OCI-LY3 (cell line): ENCODE data around the gene LPP.

Experiments used
- H2AFZ ChIP-seq: fragments of 200-600, 300-600 bp; shearing (Covaris generic); 2 replicates; pipeline ENCODE4 v1.6.0; 2014; ENCODE audit warnings: antibody characterized with exemption, low read depth, low read length
- H3K27ac ChIP-seq: fragments of 200-600, 300-600 bp; sonication (generic); 2 replicates; pipeline ENCODE4 v1.5.1; 2014; ENCODE audit warnings: mild to moderate bottlenecking, low read length, moderate library complexity, mixed read lengths
- H3K27me3 ChIP-seq: fragments of 200-600, 300-600 bp; sonication (generic); 2 replicates; pipeline ENCODE4 v1.6.1; 2014; ENCODE audit warnings: low read depth, low read length, mixed read lengths
- H3K36me3 ChIP-seq: fragments of 200-600, 300-600 bp; sonication (generic); replicated peaks from 2 replicates; pipeline ENCODE3; 2014; ENCODE audit warnings: low read depth, low read length, mixed read lengths
- H3K4me1 ChIP-seq: fragments of 300-600, 200-600 bp; sonication (generic); 2 replicates; pipeline ENCODE4 v1.6.1; 2014; ENCODE audit warnings: low read length, mixed read lengths
- H3K4me2 ChIP-seq: fragments of 200-600, 300-600 bp; sonication (generic); 2 replicates; pipeline ENCODE4 v1.6.1; 2014; ENCODE audit warnings: low read length, mixed read lengths
- H3K4me3 ChIP-seq: fragments of 300-600, 200-600 bp; sonication (generic); 2 replicates; pipeline ENCODE4 v1.5.1; 2014; ENCODE audit warnings: antibody characterized with exemption, mild to moderate bottlenecking, low read length, moderate library complexity
- H3K79me2 ChIP-seq: fragments of 300-600, 200-600 bp; shearing (Covaris generic); 2 replicates; pipeline ENCODE4 v1.6.1; 2014; ENCODE audit warnings: mild to moderate bottlenecking, low read length, mixed read lengths
- H3K9ac ChIP-seq: fragments of 300-600, 200-600 bp; shearing (Covaris generic); 2 replicates; pipeline ENCODE4 v1.6.0; 2014; ENCODE audit warnings: mild to moderate bottlenecking, low read length, moderate library complexity
- H3K9me3 ChIP-seq: fragments of 200-600, 300-600 bp; shearing (Covaris generic); 2 replicates; pipeline ENCODE4 v1.6.1; 2014; ENCODE audit warnings: low read length, mixed read lengths; ENCODE audit not compliant: insufficient read depth
- H4K20me1 ChIP-seq: fragments of 200-600, 300-600 bp; sonication (generic); 2 replicates; pipeline ENCODE4 v1.6.1; 2016; ENCODE audit warnings: low read length, mixed read lengths; ENCODE audit not compliant: insufficient read depth
- CTCF ChIP-seq: fragments of 200-600, 300-600 bp; sonication (generic); IDR thresholded peaks from 2 replicates; pipeline ENCODE4 v1.5.1; 2014; ENCODE audit warnings: antibody characterized with exemption, low read length, low read depth
- EZH2phosphoT487 ChIP-seq: fragments of 200-600 bp; shearing (Covaris generic); IDR thresholded peaks from 2 replicates; pipeline ENCODE4 v1.6.1; 2018; ENCODE audit warnings: antibody characterized with exemption, mixed run types, low read depth

Gene LPP

GRCh38 chr3:188918093-188918492, 764.1 kb downstream of the LPP start:
- Histone ChIP-seq H2AFZ (no peak overlapping the region), H3K4me2 (peak overlapping the region; percentile 58), H4K20me1 (no peaks in the 10 kb centered on the region), H3K27me3 (no peaks in the 10 kb centered on the region), H3K9me3 (peaks cover 8% of the 10 kb centered on the region), H3K4me1 (peaks cover 63% of the 10 kb centered on the region), H3K36me3 (peaks cover 12% of the 10 kb centered on the region), H3K79me2 (no peaks in the 10 kb centered on the region), H3K9ac (peak overlapping the region; percentile 89), H3K27ac (peak overlapping the region; percentile 97), H3K4me3 (peak overlapping the region; percentile 10; the same call in 1 of the 2 replicates)
- no peak for TF ChIP-seq EZH2phosphoT487
- TF ChIP-seq CTCF: no peak

- H3K36me3 ChIP-seq: peaks cover 10% of the 10 kb centered on the region
Observed at GRCh38 chr3:188923671-188924070, 769.7 kb downstream of the LPP start.

GRCh38 chr3:188925376-188925775, 771.4 kb downstream of the LPP start:
- TF ChIP-seq CTCF: no peak
- no peak for TF ChIP-seq EZH2phosphoT487

More at GRCh38 chr3:188923671-188924070, 769.7 kb downstream of the LPP start:
- Histone ChIP-seq H3K9ac (no peak overlapping the region), H4K20me1 (no peaks in the 10 kb centered on the region), H3K27ac (no peak overlapping the region), H3K27me3 (no peaks in the 10 kb centered on the region), H3K9me3 (peaks cover 5% of the 10 kb centered on the region; the same call in 1 of the 2 replicates), H3K4me1 (peaks cover 27% of the 10 kb centered on the region), H3K4me3 (no peak overlapping the region), H3K79me2 (no peaks in the 10 kb centered on the region), H3K4me2 (no peak overlapping the region), H2AFZ (no peak overlapping the region)
- TF ChIP-seq EZH2phosphoT487: no peak
- TF ChIP-seq CTCF: no peak

GRCh38 chr3:188926111-188926510, 772.2 kb downstream of the LPP start:
- Histone ChIP-seq H3K79me2 (no peaks in the 10 kb centered on the region), H4K20me1 (no peaks in the 10 kb centered on the region), H3K4me1 (peaks cover 31% of the 10 kb centered on the region), H3K9me3 (no peaks in the 10 kb centered on the region), H3K27me3 (no peaks in the 10 kb centered on the region), H3K27ac (no peak overlapping the region), H3K9ac (no peak overlapping the region), H3K4me2 (no peak overlapping the region), H2AFZ (no peak overlapping the region), H3K4me3 (no peak overlapping the region), H3K36me3 (no peaks in the 10 kb centered on the region)
- TF ChIP-seq CTCF (no peak), EZH2phosphoT487 (no peak)

More at GRCh38 chr3:188925376-188925775, 771.4 kb downstream of the LPP start:
- H3K4me1 ChIP-seq: peaks cover 23% of the 10 kb centered on the region
- H3K27ac ChIP-seq: no peak overlapping the region
- H3K9me3 ChIP-seq: peaks cover 4% of the 10 kb centered on the region; the same call in 1 of the 2 replicates
- H3K27me3 ChIP-seq: no peaks in the 10 kb centered on the region
- no peak overlapping the region for H3K4me2 ChIP-seq
- H3K36me3 ChIP-seq: peaks cover 6% of the 10 kb centered on the region
- H4K20me1 ChIP-seq: no peaks in the 10 kb centered on the region
- H2AFZ ChIP-seq: no peak overlapping the region
- H3K9ac ChIP-seq: no peak overlapping the region
- H3K4me3 ChIP-seq: no peak overlapping the region
- no peaks in the 10 kb centered on the region for H3K79me2 ChIP-seq
